ENCODE results near the gene CEP170. TPM values are rescaled to one million over a fixed set of nuclear protein-coding genes. Genes with fewer than 3 reads are reported as not detected.
"Not testable (repeated sequence)": the region's sequence is repeated elsewhere in the genome, so short reads cannot be mapped to it uniquely, and the experiment has no call there.

The CEP170 gene
- total RNA-seq, 1 donor from 2014 or later: 42.7 TPM

- intact Hi-C loops (cut with micrococcal nuclease): no loop called here
These were observed 18.4 kb downstream of the CEP170 start for GRCh38 chr1:243236604-243237252.

- intact Hi-C loops (cut with micrococcal nuclease): no loop called here
These were observed 20.0 kb downstream of the CEP170 start for GRCh38 chr1:243234978-243235647.

- intact Hi-C loops (cut with micrococcal nuclease): no loop called here
These were observed 21.2 kb downstream of the CEP170 start for GRCh38 chr1:243233908-243234307.

DNA sequence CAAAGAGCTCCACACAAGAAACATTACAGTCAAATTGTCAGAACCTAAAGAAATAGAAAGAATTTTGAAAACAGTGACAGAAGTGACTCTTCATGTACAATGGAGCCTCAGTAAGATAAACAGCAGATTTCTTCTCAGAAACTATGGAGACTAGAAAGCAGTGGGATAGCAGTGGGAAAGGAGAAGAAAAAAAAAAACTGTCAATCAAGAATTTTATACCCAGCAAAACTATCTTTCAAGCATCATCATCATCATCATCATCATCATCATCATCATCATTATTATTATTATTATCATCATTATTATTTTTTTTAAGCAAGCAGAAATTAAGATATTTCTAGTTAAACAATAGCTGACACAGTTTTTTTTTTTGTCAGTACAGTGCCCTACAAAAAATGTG is 24.2 kb downstream of the CEP170 start:
- intact Hi-C loops (cut with micrococcal nuclease): no loop called here

DNA sequence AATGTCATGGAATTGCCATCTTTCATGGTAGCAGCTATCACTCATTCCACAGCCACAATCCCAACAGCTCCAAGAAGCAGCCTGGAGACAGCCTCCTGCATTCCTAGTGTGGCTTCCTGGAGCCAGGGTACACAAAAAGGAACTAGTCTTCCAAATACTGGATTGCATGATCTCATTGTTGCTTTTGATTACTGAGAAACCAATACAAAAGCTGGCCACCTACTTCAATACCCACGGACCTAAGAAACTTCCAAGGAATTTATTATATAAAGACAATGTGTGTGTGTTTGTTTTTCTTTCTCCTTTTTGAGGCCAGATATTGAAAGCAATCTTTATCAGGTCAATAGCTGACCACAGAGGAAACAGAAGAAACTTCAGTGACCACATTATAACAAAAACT is 25.6 kb downstream of the CEP170 start:
- intact Hi-C loops (cut with micrococcal nuclease): no loop called here

- intact Hi-C loops (cut with micrococcal nuclease): no loop called here
These were observed 27.5 kb downstream of the CEP170 start for GRCh38 chr1:243227622-243228021.

- intact Hi-C loops (cut with micrococcal nuclease): no loop called here
These were observed 37.0 kb downstream of the CEP170 start for GRCh38 chr1:243218059-243218458.

- intact Hi-C loops (cut with micrococcal nuclease): no loop called here
These were observed 37.7 kb downstream of the CEP170 start for GRCh38 chr1:243217349-243217748.

DNA sequence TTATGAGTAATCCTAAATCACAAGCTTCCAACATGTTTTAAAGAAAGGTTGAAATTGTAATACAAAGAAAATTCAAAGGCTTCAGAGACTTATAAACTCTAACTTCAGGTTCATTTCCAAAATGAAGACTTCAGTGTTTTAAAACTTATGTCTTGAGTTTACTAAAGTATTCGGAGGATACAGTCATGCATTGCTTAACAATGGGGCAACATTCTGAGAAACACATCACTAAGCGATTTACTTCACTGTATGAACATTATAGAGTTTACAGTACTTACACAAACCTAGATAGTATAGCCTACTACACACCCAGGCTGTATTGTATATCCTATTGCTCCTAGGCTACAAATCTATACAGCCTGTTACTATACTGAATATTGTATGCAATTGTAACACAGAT is 38.3 kb downstream of the CEP170 start:
- intact Hi-C loops (cut with micrococcal nuclease): no loop called here

- intact Hi-C loops (cut with micrococcal nuclease): not testable (repeated sequence)
These were observed 39.7 kb downstream of the CEP170 start for GRCh38 chr1:243215276-243215875.

- intact Hi-C loops (cut with micrococcal nuclease): no loop called here
These were observed 41.9 kb downstream of the CEP170 start for GRCh38 chr1:243213045-243213787.

GRCh38 chr1:243211984-243212383 is 43.1 kb downstream of the CEP170 start:
- intact Hi-C loops (cut with micrococcal nuclease): not testable (repeated sequence)

- intact Hi-C loops (cut with micrococcal nuclease): not testable (repeated sequence)
These were observed 50.0 kb downstream of the CEP170 start for GRCh38 chr1:243205026-243205501.

DNA sequence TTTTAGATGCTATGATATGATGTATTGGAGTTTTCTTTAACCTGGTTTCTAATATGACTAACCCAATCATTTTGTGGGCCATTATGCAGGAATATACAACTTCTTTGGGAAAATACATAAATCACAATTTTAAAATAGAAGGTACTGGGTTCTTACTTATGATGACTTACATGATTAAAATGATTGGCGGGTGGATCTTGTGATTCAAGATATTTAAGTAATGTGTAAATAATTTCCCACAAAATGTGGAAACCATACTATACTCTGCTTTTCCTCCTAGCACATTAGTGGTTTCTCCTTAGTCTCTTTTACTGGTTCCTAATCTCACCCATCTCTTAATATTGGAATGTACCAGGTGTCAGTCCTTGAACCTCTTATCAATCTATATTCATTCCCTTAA is 50.7 kb downstream of the CEP170 start:
- intact Hi-C loops (cut with micrococcal nuclease): not testable (repeated sequence)

- intact Hi-C loops (cut with micrococcal nuclease): not testable (repeated sequence)
These were observed 51.9 kb downstream of the CEP170 start for GRCh38 chr1:243203196-243203595.

DNA sequence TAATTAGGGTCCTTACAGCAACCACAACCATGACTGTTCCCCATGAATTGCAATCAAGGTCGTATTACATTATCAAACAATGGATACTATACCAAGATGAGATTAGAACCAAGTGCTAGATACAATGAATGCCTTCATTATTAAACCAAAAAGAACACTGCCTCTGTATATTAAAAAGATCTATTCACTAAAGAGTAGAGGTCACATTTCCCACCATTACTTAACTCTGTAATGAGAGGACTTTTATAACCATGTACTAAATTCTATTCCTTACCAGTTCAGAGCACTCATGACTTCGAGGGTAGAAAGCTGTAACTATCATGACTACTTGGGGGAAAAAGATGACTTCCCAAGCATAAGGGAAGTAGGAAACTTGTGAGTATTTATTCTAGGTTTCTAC is 53.8 kb downstream of the CEP170 start:
- intact Hi-C loops (cut with micrococcal nuclease): not testable (repeated sequence)

- intact Hi-C loops (cut with micrococcal nuclease): not testable (repeated sequence)
These were observed 57.6 kb downstream of the CEP170 start for GRCh38 chr1:243197524-243197923.

GRCh38 chr1:243193330-243193729 is 61.8 kb downstream of the CEP170 start:
- intact Hi-C loops (cut with micrococcal nuclease): loop anchor here (2.0 kb wide), 1 partner anchor 31 kb away; no protein-coding TSS in a partner anchor

- intact Hi-C loops (cut with micrococcal nuclease): not testable (repeated sequence)
These were observed 68.7 kb downstream of the CEP170 start for GRCh38 chr1:243186201-243186995.

GRCh38 chr1:243184787-243185186 is 70.3 kb downstream of the CEP170 start:
- intact Hi-C loops (cut with micrococcal nuclease): not testable (repeated sequence)

DNA sequence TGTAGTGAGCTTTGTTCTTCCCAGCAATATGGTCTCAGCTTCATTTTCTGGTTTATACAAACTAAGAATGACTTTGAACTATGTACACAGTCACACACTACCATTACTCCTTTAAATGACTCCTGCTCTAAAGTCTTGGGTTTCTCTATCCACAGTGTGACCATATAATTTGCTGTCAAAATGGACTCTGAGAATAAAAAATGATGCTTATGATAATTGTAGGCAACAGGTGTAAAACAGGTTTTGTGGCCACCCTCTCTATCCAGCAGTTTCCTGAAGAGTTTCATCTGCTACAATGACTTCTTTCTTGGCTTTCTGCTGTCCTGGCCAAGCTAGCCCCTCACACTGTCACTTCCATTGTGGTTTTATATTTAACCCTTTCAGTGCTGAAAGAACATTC is 71.4 kb downstream of the CEP170 start:
- intact Hi-C loops (cut with micrococcal nuclease): not testable (repeated sequence)

Data from T-helper 1 cell treated with Interleukin-12 subunit alpha and Interleukin-12 subunit beta and Interleukin-4 antibody, amounts not matched to agents 30 ng/mL and 1 ng/mL, for 36 hours (primary cell).